Erythroblast (primary cell): ENCODE measurements around the gene MICU1.

Experiments used
- GATA1 ChIP-seq: IDR thresholded peaks from 2 replicates; pipeline ENCODE4 v1.6.1; 2011; ENCODE audit warnings: low read depth, mild to moderate bottlenecking, control low read depth, low read length, moderate library complexity
- POLR2A ChIP-seq: IDR thresholded peaks from 2 replicates; pipeline ENCODE4 v1.6.1; 2011; ENCODE audit warnings: mild to moderate bottlenecking, low read length

DNA sequence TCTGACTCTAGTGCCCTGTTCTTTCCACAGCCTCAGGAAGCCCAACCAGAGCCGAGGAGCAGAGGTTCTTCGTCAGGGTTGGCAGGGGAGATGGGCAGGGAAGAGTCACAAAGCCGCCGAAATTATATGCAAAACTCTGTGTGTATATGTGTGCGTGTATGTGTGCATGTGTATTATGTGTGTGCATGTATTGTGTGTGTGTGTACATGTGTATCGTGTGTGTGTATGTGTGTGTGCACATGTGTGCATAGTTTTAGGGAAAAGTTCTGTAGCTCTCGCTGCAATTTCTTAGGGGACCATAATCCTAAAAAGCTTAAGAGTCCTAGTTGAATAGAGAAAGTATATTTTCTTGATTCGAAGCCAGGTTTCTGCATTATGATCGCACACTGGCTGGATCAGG is 288.2 kb downstream of the MICU1 start:
- TF ChIP-seq POLR2A: no peak
- TF ChIP-seq GATA1: no peak
